ENCODE data around the gene TEX52. TPM values are rescaled to one million over a fixed set of nuclear protein-coding genes. Genes with fewer than 3 reads are reported as not detected.
"Not testable (repeated sequence)": the region's sequence is repeated elsewhere in the genome, so short reads cannot be mapped to it uniquely, and the experiment has no call there.

The TEX52 gene
- total and polyA plus RNA-seq, 2 experiments from 2014 or later = not detected

DNA sequence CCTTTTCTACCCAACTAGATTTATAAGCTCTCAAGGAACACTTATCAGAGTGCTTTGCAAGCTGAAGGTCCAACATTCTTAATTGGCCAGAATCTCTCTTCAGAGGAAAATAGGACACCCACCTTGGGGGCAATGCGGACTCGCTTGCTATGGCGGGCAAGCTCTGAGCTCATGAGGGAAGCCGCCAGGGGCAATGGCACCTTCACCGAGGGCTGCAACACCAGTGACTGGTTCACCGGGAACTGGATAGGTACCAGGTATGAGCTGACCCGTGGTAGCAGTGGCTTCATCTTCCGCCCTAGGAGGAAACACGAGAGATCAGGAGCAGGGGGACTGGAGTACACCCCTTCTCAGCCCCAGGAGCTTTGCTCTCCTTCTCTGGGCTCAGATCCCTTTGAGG lies 7.4 kb upstream of the TEX52 start:
- H3K4me3 ChIP-seq = no peak overlapping the region
- no peaks in the 10 kb centered on the region for H3K79me2 ChIP-seq (replicated peaks; ENCODE audit: insufficient read depth)
- no peaks in the 10 kb centered on the region for H3K27me3 ChIP-seq (ENCODE audit: insufficient read depth)
- Mint-ChIP-seq H3K4me1 (no peaks in the 10 kb centered on the region), H3K36me3 (ENCODE audit: low read depth) (peaks cover 94% of the 10 kb centered on the region), H3K9me3 (no peaks in the 10 kb centered on the region), H3K27ac (no peak overlapping the region), H3K4me3 (no peak overlapping the region), H3K27me3 (ENCODE audit: insufficient read depth, low read depth, poor library complexity) (peaks cover 1% of the 10 kb centered on the region)
- no peaks in the 10 kb centered on the region for H3K9me2 ChIP-seq (ENCODE audit: insufficient read depth)
- no peak overlapping the region for H3K4me2 ChIP-seq
- H3K4me1 ChIP-seq (ENCODE audit: insufficient read depth) = no peaks in the 10 kb centered on the region
- DNase-seq (ENCODE audit: low spot score) (no peak), ATAC-seq (no peak)
- H3K36me3 ChIP-seq (ENCODE audit: insufficient read depth) = peaks cover 43% of the 10 kb centered on the region
- TF ChIP-seq JUNB (IDR thresholded peaks at IDR 0.05; ENCODE audit: unreplicated experiment) = no peak
- H3F3A ChIP-seq (replicated peaks; ENCODE audit: low read depth) = no peaks in the 10 kb centered on the region
- H3K27ac ChIP-seq (ENCODE audit: low read depth) = no peak overlapping the region
- no peaks in the 10 kb centered on the region; the same call in 1 of the 2 replicates for H4K20me1 ChIP-seq (replicated peaks; ENCODE audit: insufficient read depth)
- no peak overlapping the region for H2AFZ ChIP-seq

DNA sequence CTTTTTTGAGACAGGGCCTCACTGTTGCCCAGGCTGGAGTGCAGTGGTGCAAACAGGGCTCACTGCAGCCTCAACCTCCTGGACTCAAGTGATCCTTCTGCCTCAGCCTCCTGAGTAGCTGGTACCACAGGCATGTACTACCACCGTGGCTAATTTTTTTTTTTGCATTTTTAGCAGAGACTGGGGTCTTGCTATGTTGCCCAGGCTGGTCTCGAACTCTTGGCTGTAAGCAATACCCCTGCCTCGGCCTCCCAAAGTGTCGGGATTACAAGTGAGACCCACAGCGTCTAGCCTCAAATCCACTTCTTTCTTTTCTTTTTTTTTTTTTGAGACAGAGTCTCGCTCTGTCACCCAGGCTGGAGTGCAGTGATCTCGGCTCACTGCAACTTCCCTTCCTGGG lies 6.6 kb upstream of the TEX52 start:
- peaks cover 40% of the 10 kb centered on the region for H3K36me3 ChIP-seq (ENCODE audit: insufficient read depth)
- H3K36me3 Mint-ChIP-seq (ENCODE audit: low read depth) = peaks cover 94% of the 10 kb centered on the region
- H3K4me3 ChIP-seq; H3K27ac ChIP-seq (ENCODE audit: low read depth); H3K9me2 ChIP-seq (ENCODE audit: insufficient read depth); H2AFZ ChIP-seq; H3K4me2 ChIP-seq; H3K27me3 Mint-ChIP-seq (ENCODE audit: insufficient read depth, low read depth, poor library complexity); H3K9me3 Mint-ChIP-seq; H3F3A ChIP-seq (replicated peaks; ENCODE audit: low read depth); H3K4me1 Mint-ChIP-seq; ATAC-seq; H3K4me3 Mint-ChIP-seq; H3K27me3 ChIP-seq (ENCODE audit: insufficient read depth); H3K79me2 ChIP-seq (replicated peaks; ENCODE audit: insufficient read depth); H3K4me1 ChIP-seq (ENCODE audit: insufficient read depth); DNase-seq (ENCODE audit: low spot score); H3K27ac Mint-ChIP-seq; H4K20me1 ChIP-seq (replicated peaks; ENCODE audit: insufficient read depth): not testable (repeated sequence)

DNA sequence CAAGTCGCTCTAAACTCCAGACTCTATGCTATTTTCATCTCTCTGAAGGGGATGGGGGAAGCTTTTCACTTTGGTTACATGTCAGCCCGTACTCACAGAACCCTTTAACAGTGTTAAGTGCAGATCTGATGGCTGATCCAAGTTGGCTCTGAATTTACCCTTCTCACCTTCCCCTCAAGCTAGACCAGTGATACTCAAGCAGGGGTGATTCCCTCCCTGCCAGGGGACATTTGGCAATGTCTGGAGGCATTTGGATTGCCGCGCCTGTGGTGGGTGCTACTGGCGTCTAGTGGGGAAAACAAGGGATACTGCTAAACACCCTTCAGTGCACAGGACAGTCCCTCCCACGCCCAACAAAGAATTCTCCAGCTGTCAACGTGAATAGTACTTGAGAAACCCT lies 6.0 kb upstream of the TEX52 start:
- Histone ChIP-seq H3K79me2 (replicated peaks; ENCODE audit: insufficient read depth) (no peaks in the 10 kb centered on the region), H4K20me1 (replicated peaks; ENCODE audit: insufficient read depth) (peaks cover 2% of the 10 kb centered on the region; the same call in 1 of the 2 replicates), H2AFZ (no peak overlapping the region), H3K27ac (ENCODE audit: low read depth) (no peak overlapping the region), H3K4me2 (no peak overlapping the region), H3F3A (replicated peaks; ENCODE audit: low read depth) (0 out of 2 replicates have a peak, but pooled peaks cover 2% of the 10 kb centered on the region), H3K9me2 (ENCODE audit: insufficient read depth) (no peaks in the 10 kb centered on the region), H3K4me3 (no peak overlapping the region), H3K36me3 (ENCODE audit: insufficient read depth) (peaks cover 38% of the 10 kb centered on the region), H3K27me3 (ENCODE audit: insufficient read depth) (no peaks in the 10 kb centered on the region), H3K4me1 (ENCODE audit: insufficient read depth) (no peaks in the 10 kb centered on the region)
- no peak overlapping the region for H3K4me3 Mint-ChIP-seq
- ATAC-seq = no peak
- no peak overlapping the region for H3K27ac Mint-ChIP-seq
- peaks cover 7% of the 10 kb centered on the region for H3K27me3 Mint-ChIP-seq (ENCODE audit: insufficient read depth, low read depth, poor library complexity)
- H3K9me3 Mint-ChIP-seq = no peaks in the 10 kb centered on the region
- no peak for DNase-seq (ENCODE audit: low spot score)
- peaks cover 94% of the 10 kb centered on the region for H3K36me3 Mint-ChIP-seq (ENCODE audit: low read depth)
- TF ChIP-seq ZNF331 (CRISPR knock-in tag; IDR thresholded peaks at IDR 0.05; ENCODE audit: low read depth) (no peak), EZH2 (IDR thresholded peaks at IDR 0.05; ENCODE audit: low read depth, unreplicated experiment) (no peak)
- H3K4me1 Mint-ChIP-seq = peaks cover 3% of the 10 kb centered on the region; the same call in 1 of the 3 replicates

DNA sequence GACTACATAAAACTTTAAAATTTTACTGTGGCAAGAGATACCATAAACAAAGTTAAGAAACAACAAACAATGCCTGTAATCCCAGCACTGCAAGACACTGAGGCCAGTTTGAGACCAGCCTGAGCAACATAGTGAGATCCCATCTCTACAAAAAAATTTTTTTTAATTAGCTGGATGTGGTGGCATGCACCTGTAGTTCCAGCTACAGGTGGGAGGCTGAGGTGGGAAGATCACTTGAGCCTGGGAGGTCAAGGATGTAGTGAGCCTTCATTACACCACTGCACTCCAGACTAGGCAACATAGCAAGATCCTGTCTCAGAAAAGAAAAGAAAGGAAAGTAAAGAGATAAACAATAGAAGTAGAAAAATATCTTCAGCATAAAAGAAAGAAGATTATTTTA lies 3.3 kb upstream of the TEX52 start:
- H3F3A ChIP-seq (replicated peaks; ENCODE audit: low read depth) = 0 out of 2 replicates have a peak, but pooled peaks cover 7% of the 10 kb centered on the region
- no peak overlapping the region for H3K4me3 Mint-ChIP-seq
- H3K36me3 ChIP-seq (ENCODE audit: insufficient read depth) = peaks cover 35% of the 10 kb centered on the region
- H3K9me2 ChIP-seq (ENCODE audit: insufficient read depth) = no peaks in the 10 kb centered on the region
- peaks cover 9% of the 10 kb centered on the region; the same call in 1 of the 2 replicates for H4K20me1 ChIP-seq (replicated peaks; ENCODE audit: insufficient read depth)
- no peak overlapping the region for H3K4me2 ChIP-seq
- peaks cover 23% of the 10 kb centered on the region for H3K27me3 Mint-ChIP-seq (ENCODE audit: insufficient read depth, low read depth, poor library complexity)
- no peaks in the 10 kb centered on the region for H3K79me2 ChIP-seq (replicated peaks; ENCODE audit: insufficient read depth)
- peaks cover 8% of the 10 kb centered on the region; the same call in 1 of the 2 replicates for H3K4me1 ChIP-seq (ENCODE audit: insufficient read depth)
- ATAC-seq (no peak), DNase-seq (ENCODE audit: low spot score) (no peak)
- no peak overlapping the region for H3K27ac Mint-ChIP-seq
- H3K27ac ChIP-seq (ENCODE audit: low read depth) = no peak overlapping the region
- peaks cover 69% of the 10 kb centered on the region for H3K36me3 Mint-ChIP-seq (ENCODE audit: low read depth)
- H3K4me1 Mint-ChIP-seq = peaks cover 13% of the 10 kb centered on the region
- H3K4me3 ChIP-seq = no peak overlapping the region
- H3K9me3 Mint-ChIP-seq = no peaks in the 10 kb centered on the region
- no peaks in the 10 kb centered on the region for H3K27me3 ChIP-seq (ENCODE audit: insufficient read depth)
- no peak overlapping the region for H2AFZ ChIP-seq
- no peak for TF ChIP-seq EZH2phosphoT487 (IDR thresholded peaks at IDR 0.05; ENCODE audit: unreplicated experiment)
- TF ChIP-seq STAT1 (IDR thresholded peaks at IDR 0.05; ENCODE audit: unreplicated experiment) = no peak
- TF ChIP-seq, protein P1, sequence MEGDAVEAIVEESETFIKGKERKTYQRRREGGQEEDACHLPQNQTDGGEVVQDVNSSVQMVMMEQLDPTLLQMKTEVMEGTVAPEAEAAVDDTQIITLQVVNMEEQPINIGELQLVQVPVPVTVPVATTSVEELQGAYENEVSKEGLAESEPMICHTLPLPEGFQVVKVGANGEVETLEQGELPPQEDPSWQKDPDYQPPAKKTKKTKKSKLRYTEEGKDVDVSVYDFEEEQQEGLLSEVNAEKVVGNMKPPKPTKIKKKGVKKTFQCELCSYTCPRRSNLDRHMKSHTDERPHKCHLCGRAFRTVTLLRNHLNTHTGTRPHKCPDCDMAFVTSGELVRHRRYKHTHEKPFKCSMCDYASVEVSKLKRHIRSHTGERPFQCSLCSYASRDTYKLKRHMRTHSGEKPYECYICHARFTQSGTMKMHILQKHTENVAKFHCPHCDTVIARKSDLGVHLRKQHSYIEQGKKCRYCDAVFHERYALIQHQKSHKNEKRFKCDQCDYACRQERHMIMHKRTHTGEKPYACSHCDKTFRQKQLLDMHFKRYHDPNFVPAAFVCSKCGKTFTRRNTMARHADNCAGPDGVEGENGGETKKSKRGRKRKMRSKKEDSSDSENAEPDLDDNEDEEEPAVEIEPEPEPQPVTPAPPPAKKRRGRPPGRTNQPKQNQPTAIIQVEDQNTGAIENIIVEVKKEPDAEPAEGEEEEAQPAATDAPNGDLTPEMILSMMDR (conservative IDR thresholded peaks at IDR 0.05; ENCODE audit: low read depth in 2 of 2) = no peak
- no peak for TF ChIP-seq POLR2AphosphoS5 (IDR thresholded peaks at IDR 0.05; ENCODE audit: low read depth)
- TF ChIP-seq CREB1 (CRISPR knock-in tag; IDR thresholded peaks at IDR 0.05; ENCODE audit: low read depth) = no peak

Measured in GM23338 (cell line).